Measurements from ENCODE around the gene EVPL.

Gene EVPL

GRCh38 chr17:76022973-76023899, 3.9 kb downstream of the EVPL start:
- Mint-ChIP-seq H3K4me1 (peaks cover 3% of the 10 kb centered on the region), H3K4me3 (no peak overlapping the region), H3K9me3 (no peaks in the 10 kb centered on the region), H3K27ac (no peak overlapping the region), H3K36me3 (ENCODE audit: low read depth) (no peaks in the 10 kb centered on the region), H3K27me3 (ENCODE audit: low read depth) (peaks cover 4% of the 10 kb centered on the region)
- no peak for TF ChIP-seq CTCF (IDR thresholded peaks at IDR 0.05; ENCODE audit: unreplicated experiment in 3 of 3)

GRCh38 chr17:76022285-76022684, 4.8 kb downstream of the EVPL start:
- no peak for TF ChIP-seq CTCF (IDR thresholded peaks at IDR 0.05; ENCODE audit: unreplicated experiment in 3 of 3)
- Mint-ChIP-seq H3K27me3 (ENCODE audit: low read depth) (peaks cover 4% of the 10 kb centered on the region), H3K27ac (no peak overlapping the region)

DNA sequence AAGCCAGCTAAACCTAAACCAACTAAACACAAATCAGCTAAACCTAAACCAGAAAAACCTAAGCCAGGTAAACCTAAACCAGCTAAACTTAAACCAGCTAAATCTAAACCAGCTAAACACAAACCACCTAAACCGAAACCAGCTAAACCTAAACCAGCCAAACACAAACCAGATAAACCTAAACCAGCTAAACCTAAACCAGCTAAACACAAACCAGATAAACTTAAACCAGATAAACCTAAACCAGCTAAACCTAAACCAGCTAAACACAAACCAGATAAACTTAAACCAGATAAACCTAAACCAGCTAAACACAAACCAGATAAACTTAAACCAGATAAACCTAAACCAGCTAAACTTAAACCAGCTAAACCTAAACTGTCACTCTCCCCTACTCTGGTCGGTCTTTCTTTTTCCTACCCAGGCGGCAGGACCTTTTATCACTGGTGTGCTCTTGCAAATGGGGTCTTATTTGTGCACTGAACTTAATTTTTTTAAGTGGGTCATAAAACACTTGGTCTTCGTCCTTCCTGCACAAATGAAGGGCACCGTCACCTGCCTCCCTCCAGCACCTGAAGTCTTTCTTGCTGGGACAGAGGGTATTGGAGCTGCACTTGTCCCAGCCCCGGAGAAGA, 7.2 kb downstream of the EVPL start:
- no peak overlapping the region for H3K4me3 Mint-ChIP-seq
- H3K27me3 Mint-ChIP-seq (ENCODE audit: low read depth) = peaks cover 4% of the 10 kb centered on the region
- TF ChIP-seq CTCF (IDR thresholded peaks at IDR 0.05; ENCODE audit: unreplicated experiment in 3 of 3) = no peak
- peak overlapping the region in 1 of 3 experiments; percentile 43 for H3K27ac Mint-ChIP-seq
- H3K9me3 Mint-ChIP-seq = no peaks in the 10 kb centered on the region
- H3K4me1 Mint-ChIP-seq = peaks cover 3% of the 10 kb centered on the region
- no peaks in the 10 kb centered on the region for H3K36me3 Mint-ChIP-seq (ENCODE audit: low read depth)

More at GRCh38 chr17:76022285-76022684, 4.8 kb downstream of the EVPL start:
- Mint-ChIP-seq H3K4me3 (no peak overlapping the region), H3K9me3 (no peaks in the 10 kb centered on the region), H3K4me1 (peaks cover 3% of the 10 kb centered on the region), H3K36me3 (ENCODE audit: low read depth) (no peaks in the 10 kb centered on the region)

- peaks cover 9% of the 10 kb centered on the region for H3K27me3 Mint-ChIP-seq (ENCODE audit: low read depth)
Measured at GRCh38 chr17:76018801-76019200, 8.3 kb downstream of the EVPL start.

DNA sequence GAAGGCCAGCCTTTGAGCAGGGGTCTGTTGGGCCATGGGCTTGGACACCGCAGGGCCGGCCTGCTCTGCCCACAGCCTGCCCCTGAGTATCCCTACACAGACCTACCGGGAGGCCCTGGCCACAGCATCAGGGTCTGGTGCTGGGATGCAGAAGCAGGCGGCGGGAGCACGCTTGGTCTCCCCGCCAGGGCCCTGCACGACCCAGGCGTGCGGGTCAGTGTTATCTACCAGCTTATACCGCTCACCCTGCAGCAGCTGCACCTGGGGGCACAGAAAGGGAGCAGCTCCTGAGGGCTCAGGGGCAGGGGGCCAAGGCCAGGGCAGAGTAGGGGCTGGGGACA, 8.8 kb downstream of the EVPL start:
- no peaks in the 10 kb centered on the region for H3K9me3 Mint-ChIP-seq
- H3K27me3 Mint-ChIP-seq (ENCODE audit: low read depth) = peaks cover 9% of the 10 kb centered on the region
- TF ChIP-seq CTCF (IDR thresholded peaks at IDR 0.05; ENCODE audit: unreplicated experiment in 3 of 3) = no peak
- no peak overlapping the region for H3K4me3 Mint-ChIP-seq
- no peaks in the 10 kb centered on the region for H3K36me3 Mint-ChIP-seq (ENCODE audit: low read depth)
- no peak overlapping the region for H3K27ac Mint-ChIP-seq
- H3K4me1 Mint-ChIP-seq = peaks cover 12% of the 10 kb centered on the region

More at GRCh38 chr17:76018801-76019200, 8.3 kb downstream of the EVPL start:
- peaks cover 8% of the 10 kb centered on the region for H3K4me1 Mint-ChIP-seq
- H3K36me3 Mint-ChIP-seq (ENCODE audit: low read depth) = no peaks in the 10 kb centered on the region
- no peak overlapping the region for H3K4me3 Mint-ChIP-seq
- H3K27ac Mint-ChIP-seq = no peak overlapping the region
- H3K9me3 Mint-ChIP-seq = no peaks in the 10 kb centered on the region
- TF ChIP-seq CTCF (IDR thresholded peaks at IDR 0.05; ENCODE audit: unreplicated experiment in 3 of 3) = no peak
